HG02970 (cell line): ENCODE results near the gene CNGA2.

Experiments used
- ATAC-seq: cut with Tn5 transposase; IDR thresholded peaks from one replicate; pipeline ENCODE4 v1.9.1; 2021; ENCODE audit warnings: mild to moderate bottlenecking, moderate library complexity, moderate number of reproducible peaks; ENCODE audit not compliant: unreplicated experiment, low FRiP score

Gene CNGA2

DNA sequence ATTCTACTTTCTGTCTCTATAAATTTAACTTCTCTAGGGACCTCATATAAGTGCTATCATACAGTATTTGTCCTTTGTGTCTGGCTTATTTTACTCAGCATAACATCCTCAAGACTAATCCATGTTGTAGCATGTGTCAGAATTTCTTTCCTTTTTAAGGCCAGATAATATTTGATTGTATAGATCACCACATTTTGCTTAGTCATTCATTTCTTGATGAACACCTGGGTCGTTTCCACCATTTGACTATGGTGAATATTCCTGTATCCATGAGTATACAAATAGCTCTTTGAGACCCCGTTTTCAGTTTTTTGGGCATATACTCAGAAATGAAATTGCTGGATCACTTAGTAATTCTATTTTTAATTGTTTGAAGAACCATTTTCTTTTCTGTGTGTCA is 12.0 kb downstream of the CNGA2 start:
- no peak for ATAC-seq

DNA sequence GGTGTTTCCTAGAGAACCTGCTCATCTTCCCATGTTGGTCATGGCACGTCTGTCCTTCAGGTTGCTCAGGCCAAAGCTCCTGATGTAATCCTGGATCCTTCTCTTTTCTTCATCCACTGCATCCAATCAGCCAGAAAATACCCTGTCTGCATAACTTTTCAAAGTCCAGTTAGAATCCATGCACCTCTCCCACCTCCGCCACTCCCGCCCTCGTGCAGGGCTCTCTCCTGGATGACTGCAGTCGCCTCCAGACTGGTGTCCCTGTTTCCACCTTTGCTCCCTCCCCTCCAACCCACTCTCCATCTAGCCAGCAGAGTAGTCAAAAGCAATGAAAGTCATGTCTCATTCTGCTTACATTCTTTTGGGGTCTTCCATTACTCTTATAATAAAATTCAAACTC is 16.0 kb downstream of the CNGA2 start:
- ATAC-seq: no peak

DNA sequence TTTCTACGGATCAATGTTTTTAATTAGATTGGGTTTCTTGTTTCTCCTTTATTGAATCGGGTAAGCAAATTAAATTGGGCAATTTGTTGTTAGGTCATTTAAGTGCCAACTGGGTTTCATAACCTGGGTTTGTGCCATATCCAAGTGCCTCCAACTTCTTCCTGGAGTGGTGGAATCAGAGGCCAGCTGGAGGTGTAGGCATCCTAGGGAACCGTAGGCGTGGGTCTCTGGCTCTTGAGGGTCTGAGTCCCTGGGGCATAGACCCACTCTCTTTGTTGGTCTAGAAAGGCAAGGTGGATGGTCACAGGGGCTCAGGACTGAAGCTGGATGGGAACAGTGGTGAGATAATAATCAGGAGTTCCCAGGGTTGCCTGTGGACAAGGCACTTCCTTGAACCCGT is 18.3 kb downstream of the CNGA2 start:
- no peak for ATAC-seq

DNA sequence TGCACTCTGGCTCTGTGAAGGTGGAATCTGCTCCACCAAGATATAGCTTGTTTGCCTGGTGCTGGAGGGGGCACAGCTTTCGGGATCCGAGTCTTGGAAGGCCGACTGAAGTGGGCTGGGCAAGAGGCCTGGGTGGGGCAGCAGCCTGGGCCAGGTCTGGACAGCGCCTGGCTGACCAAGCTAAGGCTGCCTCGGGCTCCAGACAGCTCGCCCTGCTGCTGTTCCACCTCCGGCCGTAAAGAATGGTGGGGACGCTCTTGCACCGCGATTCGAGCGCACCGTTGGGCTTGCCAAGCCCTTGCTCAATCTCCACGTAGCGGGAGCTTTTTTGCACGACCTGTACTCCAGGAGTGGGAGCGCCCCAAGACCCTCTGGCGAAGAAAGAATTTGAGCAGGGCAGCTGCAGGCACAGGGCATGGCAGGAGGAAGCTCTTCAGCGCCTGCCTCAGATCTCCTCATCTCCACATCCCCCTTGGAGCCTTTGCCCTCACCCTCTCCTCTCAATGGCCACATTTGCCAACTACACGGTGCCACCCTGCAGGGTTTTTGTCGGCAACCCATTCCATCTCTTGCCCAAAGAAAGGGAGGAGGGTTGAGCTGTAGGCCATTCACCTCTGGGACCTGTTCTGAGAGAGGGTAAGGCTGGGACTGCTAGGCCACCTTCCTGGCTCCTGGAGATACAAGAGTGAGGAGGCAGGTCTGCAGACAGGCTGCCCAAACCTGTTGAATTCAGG is 18.9 kb downstream of the CNGA2 start:
- ATAC-seq: no peak

DNA sequence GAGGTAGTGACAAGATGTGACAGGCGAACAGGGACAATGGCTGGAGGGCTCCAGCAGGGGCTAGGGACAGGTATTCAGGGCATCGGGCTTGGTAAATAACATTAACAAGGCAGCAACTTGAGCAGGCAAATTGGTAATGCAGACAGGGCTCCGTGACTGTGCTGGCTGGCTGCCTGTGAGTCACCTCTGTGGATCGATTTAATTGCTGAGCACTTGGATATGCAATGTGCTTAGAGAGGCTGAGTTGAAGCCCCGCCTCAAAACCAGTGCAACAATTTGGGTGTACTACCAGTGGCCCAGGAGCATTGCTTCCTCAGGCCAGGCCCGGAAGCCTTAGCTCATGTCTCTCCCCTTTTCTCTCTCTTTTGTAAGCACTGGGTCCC is 19.5 kb downstream of the CNGA2 start:
- no peak for ATAC-seq

DNA sequence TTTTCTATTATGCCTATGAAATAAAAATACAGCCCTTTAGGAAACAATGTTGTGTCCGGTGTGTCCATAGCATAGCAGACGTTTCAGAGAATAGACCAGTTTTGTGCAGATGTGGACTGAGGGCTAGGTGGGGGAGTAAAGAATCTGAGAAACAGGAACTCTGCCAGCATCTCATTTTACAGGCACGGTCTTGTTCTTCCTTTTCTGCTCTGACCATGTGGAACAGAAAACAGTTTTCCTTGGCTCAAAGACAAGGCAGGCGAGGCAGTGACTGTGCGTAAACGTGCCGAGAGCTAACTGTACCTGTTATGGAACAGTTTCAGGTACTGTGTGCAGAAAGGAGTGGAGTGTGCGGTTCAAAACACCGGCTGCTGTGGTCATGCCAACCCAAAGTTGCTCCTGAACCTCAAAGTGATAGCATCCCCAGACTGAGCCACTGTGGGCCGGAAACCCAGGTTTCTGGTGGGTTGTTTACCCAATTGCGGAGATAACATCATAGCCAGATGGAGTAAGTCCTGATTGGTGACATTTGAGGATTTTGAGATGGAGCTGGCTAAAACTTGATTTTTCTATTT is 20.2 kb downstream of the CNGA2 start:
- no peak for ATAC-seq

DNA sequence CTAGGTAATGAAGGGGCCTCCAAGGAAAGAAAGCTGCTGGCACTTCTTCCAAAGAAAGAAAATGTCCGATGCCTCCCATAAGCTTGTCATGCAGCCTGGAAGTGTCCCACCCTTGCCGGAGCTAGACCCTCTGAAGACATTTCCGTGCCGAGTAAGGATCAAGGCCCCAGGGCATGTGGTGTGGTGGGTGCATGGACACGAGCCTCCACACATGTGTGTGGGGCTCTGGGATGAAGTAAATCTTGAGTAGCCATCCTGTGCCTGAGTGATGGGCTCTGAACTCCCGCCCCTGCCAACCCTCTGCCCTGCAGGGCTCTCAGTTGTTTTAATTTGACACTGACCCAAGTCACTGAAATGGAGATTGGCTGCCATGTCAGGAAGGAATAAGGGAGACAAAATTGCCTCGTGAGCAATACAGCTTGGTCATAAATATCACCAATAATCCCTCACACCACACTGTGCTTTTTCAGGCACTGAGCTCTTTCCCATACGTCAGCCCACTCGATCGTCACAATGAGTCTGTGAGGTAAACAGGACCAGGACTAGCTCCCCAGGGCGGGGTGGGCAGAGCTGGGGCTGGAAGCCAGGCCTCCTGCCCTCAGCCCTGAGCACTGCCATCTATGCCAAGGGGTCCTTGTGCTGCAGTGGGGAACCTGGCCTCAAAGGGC is 24.6 kb downstream of the CNGA2 start:
- no peak for ATAC-seq

DNA sequence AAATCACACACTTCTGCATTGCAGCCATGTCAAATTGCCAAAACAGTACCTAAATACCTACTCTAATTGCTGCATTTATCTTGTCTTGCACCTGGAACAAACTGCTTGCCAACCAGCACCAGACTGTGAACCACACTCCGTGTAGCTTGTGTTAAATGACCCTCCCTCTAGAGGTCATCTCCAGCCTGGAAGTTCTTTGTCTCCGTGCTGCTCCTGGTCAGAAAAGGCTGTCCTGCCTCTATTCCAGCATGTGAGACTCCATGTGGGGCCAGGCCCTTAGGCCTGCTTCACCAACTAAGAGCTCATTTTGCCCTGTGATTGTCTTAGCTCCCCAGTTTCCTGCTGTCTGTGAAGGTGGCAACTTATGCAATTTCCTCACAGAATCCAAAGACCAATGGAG is 28.3 kb downstream of the CNGA2 start:
- no peak for ATAC-seq

DNA sequence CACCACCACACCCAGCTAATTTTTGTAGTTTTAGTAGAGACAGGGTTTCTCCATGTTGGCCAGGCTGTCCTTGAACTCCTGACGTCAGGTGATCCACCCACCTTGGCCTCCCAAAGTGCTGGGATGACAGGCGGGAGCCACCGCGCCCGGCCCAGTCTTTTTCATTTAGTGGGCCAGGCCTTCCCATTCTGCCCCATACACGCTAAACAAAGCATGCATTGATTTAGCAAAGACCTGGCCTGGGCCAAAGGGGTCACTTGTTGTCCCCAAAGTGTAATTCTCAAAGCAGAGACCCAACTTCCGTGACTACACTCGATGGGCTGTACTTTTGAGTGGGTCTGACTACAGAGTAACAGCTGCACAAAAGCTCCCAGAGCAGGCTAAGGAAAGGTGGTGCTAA is 29.2 kb downstream of the CNGA2 start:
- ATAC-seq: no peak

DNA sequence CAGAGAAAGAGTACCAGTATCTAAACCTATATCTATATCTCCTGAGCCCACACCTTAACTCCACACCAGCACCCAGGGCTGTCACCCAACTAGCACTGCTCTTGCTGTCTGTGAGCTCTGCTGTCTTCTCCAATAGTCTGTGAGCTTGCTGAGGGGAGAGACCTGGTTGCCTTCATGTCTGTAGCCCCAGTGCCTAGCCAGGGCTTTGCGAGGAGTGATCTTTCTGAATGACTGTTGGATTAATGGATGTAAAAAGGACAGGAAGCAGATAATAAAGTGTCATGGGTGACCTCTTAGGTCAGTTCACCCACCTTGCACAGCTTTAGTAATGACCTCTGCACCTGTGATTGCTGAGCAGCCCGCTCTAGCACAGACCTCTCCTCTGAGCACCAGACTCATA is 30.5 kb downstream of the CNGA2 start:
- ATAC-seq: no peak

DNA sequence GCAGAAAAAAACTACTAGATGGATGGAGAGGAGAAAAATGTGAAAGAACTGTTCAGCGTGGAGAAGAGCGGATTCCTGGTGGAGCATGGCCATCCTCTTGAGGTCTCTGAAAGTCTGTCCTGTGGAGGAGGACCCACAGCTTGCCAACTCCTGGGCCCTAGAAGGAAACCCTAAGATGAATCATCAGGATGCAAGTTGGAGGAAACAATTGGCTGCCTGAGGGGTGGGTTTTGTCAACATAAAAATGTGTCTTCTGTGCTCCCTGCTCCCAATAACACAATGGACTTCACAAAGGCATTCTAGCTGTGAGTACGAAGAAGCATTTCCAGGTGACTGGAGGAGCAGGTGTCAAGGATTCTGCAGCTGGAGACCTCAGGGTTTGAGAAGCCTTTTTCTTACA is 37.2 kb downstream of the CNGA2 start:
- no peak for ATAC-seq

DNA sequence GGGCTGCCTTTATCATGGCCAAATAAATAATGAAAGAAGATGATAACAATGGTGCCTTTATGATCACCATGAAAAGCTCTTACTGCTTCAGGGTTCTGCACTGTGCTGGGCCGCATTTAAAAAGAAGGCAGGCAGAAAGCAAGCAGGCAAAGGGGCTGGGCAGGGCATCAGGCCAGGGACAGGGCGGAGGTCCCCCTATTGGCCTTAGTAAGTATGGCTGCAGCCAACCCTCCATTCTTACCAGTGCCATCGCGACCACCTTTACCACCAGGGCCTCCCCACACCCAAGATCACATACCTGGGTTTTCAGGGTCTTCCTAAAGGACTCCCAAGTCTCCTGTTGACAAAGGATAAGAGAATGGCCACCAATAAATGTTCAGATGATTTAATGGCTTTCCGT is 38.9 kb downstream of the CNGA2 start:
- ATAC-seq: no peak

DNA sequence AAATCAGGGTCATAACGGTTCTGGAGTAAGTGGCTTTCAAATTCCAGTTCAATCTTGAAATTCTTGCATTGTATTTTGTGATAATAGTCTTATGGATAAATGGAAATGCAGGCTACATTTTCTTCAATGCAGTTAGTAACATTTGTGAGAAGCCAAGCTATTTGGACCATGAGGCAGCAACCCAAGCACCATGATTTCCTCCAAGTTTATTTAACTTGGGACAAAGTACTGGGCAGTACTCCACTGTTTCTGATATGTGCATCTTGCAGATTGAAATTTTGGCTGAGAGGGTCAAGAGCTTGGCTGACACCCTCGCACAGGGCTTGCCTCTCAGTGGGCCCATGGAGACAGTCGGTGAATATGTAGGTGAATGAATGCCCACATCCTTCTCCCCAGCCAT is 39.9 kb downstream of the CNGA2 start:
- no peak for ATAC-seq

DNA sequence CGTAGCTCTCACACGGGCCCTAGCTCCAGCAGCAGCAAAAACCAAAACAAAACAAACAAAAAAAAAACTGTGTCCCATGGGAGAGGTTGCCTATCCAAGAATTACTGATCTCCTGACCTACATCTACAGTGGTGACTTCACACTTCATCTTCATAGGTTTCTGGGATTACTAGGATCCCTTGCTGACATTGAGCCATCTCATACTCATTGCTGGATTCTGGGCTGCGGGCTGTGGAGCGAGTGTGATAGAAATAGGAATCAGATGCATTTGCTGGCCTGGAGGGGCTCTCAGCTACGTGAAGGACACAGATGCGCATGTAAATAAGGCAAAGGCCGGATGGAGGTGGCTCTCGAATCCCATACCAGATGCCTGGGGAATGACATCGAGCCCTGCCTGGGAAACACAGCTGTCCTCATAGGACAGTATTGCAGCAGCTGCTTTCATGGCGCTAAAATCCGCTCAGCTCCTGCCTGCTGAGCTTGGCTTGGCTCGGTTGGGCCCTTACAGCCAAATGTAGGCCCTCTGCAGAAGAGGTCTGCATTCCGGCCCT is 41.7 kb downstream of the CNGA2 start:
- no peak for ATAC-seq

DNA sequence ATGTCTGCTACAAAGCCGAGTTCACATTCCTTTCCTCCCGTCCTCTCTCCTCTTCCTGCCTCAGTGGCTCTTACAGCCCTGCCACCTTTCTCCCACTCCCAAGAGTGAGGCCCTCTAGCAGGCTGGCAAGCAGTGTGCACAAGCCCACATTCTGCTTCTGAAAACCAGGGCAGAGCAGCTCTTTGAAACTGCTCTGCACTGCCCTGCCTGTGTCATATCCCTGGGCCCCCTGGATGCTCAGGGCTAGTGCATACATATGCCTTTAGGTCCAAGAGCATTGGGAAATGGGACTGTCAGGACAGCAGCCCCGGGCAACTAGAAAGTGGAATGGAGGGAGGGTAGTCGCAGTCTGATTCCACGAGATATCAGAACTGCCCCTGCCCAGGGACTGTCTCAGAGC is 42.4 kb downstream of the CNGA2 start:
- ATAC-seq: no peak

DNA sequence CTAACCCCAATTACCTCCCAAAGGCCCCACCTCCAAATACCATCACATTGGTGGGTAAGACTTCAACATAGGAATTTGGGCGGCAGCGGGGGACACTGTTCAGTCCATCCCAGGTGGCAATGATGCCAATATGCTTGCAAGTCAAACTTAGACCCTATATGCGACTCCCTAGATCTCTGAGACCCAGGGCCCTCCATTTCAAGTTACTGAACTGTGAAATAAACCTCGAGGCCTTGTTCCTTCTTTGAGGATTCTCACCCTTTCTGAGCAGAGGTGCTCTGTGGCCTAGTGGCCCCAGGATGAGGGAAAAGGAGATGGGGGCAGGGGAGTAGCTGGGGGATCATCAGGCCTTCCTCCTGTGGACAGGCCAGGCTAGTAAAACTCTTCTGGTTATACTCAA is 44.7 kb downstream of the CNGA2 start:
- no peak for ATAC-seq

DNA sequence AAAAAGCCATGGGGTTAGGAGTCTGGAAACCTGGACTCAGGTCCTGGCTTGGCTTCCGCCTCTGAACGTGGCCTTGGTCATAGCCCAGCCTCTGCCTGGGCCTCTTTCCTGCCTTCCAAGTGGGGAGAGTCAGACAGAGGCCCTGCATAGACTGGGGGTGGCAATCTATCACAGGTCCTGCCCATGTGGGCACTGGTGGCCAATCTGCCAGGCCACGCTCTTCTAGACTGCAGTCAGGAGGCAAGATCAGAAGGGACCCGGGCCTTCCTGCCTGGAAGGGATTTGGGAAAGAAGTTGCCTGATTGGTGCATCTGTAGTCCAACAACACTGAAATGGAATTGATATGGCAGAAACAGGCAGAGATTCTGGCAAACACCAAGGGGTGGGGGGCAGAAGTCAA is 46.1 kb downstream of the CNGA2 start:
- ATAC-seq: no peak

DNA sequence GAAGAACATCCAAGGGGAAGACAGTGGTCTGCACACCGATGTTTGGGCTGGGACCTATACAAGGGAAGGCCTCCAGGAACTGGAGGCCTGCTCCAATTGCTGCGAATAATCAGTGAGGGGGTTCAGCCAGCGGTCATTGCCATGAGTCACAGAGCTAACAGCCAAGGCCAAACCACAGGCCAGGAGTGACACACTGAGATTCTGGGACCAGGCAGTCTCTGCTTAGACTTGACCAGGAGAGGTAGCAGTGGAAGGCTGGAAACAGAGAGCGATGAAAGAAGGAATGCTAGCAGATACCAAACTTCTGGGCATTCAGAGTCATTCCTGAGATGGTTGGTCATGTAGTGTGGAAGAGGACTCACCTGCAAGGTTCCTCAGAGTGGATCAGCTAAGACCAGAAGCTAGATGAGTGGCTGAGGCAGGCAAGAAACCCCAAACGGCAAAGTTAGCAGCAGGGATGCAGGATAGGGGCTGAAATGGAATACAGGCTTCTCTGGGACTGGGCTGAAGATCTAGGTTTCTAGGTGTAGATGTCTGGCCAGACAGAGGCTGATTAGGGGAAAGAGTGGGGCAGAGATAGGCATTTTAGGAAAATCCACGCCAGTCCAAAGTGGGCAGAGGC is 54.7 kb downstream of the CNGA2 start:
- ATAC-seq: no peak

DNA sequence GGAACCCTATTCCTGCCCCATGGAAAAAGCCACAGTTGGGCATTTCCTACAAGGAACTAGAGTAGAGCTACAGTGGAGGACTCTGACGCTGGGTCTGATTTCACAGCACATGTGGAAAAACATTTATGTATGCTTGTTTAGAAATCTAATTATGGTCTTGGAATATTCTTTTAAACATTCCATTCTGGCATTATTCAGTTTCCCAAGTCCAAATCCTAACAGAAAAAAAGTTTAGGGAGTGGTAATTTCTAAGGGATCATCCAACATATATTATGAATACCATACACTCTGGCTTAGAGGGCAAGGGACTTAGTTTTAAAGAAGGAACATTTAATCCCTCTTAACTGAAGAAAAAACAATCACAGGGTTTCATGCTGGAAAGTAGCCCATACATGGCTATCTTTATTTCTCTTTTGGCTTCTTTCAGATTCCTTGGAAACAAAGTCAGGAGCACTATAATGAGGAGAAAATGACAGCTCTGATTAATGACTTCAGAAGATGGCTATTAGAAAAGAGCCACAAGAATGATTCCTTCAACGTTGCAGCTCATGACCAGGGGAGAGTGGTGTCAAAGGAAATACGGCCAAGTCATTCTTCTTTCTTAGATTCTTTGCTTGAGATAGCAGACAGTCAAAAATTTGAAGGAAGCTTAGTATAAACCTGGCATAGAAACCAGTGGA is 56.1 kb downstream of the CNGA2 start:
- no peak for ATAC-seq

DNA sequence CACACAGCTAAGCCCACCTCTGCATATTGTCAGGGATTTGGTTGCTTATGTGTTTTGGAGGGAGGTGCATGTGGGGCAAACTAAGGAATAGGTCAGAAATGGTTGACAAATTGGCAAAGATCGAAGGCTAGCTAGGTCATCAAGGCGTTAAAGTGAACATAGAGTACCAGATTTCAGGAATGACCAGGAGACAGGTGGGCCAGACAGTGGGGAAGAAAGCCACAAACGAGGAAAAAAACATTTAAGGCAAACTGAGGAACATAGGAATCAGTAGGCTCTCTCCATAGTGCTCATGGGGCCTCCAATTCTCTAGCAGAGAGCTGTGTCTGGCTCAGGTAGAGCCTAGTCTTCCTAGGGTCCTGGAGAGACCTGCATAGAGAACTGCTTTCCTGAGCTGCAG is 57.4 kb downstream of the CNGA2 start:
- ATAC-seq: no peak

DNA sequence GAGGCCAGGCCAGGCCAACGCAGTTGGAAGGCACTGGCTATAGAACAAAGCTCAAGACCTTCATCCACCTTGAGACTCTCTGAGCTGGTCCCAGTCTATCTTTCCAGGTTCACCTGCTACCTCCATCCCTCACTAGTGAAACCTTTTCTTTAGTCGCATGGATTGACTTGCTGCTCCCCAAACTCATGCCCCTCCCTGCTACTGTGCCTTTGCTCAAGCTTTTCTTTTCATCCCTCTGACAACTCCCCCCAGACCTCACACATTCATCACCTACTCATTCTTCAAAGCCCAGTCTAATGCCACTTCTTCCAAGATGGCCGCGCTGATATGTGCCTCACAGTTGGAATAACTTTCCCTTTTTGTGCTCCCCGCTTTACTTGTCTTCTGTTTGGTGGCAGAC is 58.0 kb downstream of the CNGA2 start:
- no peak for ATAC-seq
